AG04449 (cell line): Measurements from ENCODE around the gene PCARE.

Source experiments
- CTCF ChIA-PET: fragments of 350-600 bp; formaldehyde crosslinking; extraction: SDS; loops from one replicate; lab custom pipeline; 2021; ENCODE audit warnings: antibody characterized with exemption; lab: Yijun Ruan, JAX
- POLR2A ChIA-PET: fragments of 400-600, 350-600 bp; formaldehyde crosslinking; extraction: SDS; loops from one replicate; lab custom pipeline; 2020; ENCODE audit warnings: antibody characterized with exemption, inconsistent platforms; lab: Yijun Ruan, JAX
- DNase-seq: peaks from one replicate; pipeline ENCODE4 v3.0.0-alpha.2; 2010; ENCODE audit warnings: low read depth, low spot score
- H3K4me3 ChIP-seq: 2 replicates; pipeline ENCODE4 v1.5.1; 2011; ENCODE audit warnings: low read depth, mild to moderate bottlenecking, control low read depth, low read length
- CTCF ChIP-seq: IDR thresholded peaks from one replicate; pipeline ENCODE4 v1.5.1; 2011; ENCODE audit warnings: mild to moderate bottlenecking, moderate library complexity, low read length, control low read depth, inconsistent platforms; ENCODE audit not compliant: insufficient read depth; ENCODE audit errors: missing control alignments

Gene PCARE

GRCh38 chr2:29062371-29062770 lies 12.0 kb downstream of the PCARE start:
- CTCF ChIA-PET, result interaction anchor here (1.4 kb wide), 1 partner anchor 29 kb away, joined by 4 read pairs; no protein-coding TSS in a partner anchor
- POLR2A ChIA-PET, result no interaction called here
- DNase-seq, result no peak
- H3K4me3 ChIP-seq, result no peak overlapping the region
- TF ChIP-seq CTCF, result no peak

- H3K4me3 ChIP-seq, result no peak overlapping the region
- ChIA-PET CTCF (no interaction called here), POLR2A (no interaction called here)
- TF ChIP-seq CTCF, result no peak
- DNase-seq, result no peak
These were observed 12.7 kb downstream of the PCARE start for GRCh38 chr2:29061616-29062015.

GRCh38 chr2:29061176-29061575 lies 13.1 kb downstream of the PCARE start:
- DNase-seq, result no peak
- H3K4me3 ChIP-seq, result no peak overlapping the region
- ChIA-PET POLR2A (no interaction called here), CTCF (no interaction called here)
- no peak for TF ChIP-seq CTCF

GRCh38 chr2:29060441-29060840 lies 13.9 kb downstream of the PCARE start:
- H3K4me3 ChIP-seq, result no peak overlapping the region
- ChIA-PET CTCF (no interaction called here), POLR2A (no interaction called here)
- TF ChIP-seq CTCF, result no peak
- DNase-seq, result no peak

GRCh38 chr2:29059624-29060023 lies 14.7 kb downstream of the PCARE start:
- H3K4me3 ChIP-seq, result no peak overlapping the region
- no peak for TF ChIP-seq CTCF
- ChIA-PET CTCF (no interaction called here), POLR2A (no interaction called here)
- DNase-seq, result no peak

- TF ChIP-seq CTCF, result no peak
- H3K4me3 ChIP-seq, result no peak overlapping the region
- no peak for DNase-seq
- CTCF ChIA-PET, result no interaction called here
- POLR2A ChIA-PET, result no interaction called here
These were observed 17.3 kb downstream of the PCARE start for GRCh38 chr2:29057006-29057405.
